ENCODE data around the gene MEN1.

The MEN1 gene

DNA sequence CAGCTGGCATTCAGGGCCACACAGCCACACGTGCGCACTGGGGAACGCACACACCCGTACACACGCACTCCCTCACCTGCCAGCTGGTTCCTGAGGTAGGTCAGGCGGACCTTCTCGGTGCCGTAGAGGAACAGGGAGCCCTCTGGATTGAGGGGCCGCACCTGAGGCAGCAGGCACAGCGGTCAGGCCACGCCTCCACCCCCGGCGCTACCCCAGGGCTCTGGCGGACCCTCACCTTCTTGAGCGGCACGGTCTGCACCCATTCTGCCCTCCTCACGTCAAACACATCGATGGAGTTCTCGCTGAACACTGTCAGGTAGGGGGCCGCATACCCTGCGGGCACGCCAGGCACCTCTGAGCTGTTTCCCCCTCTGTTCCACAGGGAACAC is 17.1 kb upstream of the MEN1 start:
- H3K36me3 ChIP-seq (ENCODE audit: insufficient read depth, low read length), result peaks cover 50% of the 10 kb centered on the region

DNA sequence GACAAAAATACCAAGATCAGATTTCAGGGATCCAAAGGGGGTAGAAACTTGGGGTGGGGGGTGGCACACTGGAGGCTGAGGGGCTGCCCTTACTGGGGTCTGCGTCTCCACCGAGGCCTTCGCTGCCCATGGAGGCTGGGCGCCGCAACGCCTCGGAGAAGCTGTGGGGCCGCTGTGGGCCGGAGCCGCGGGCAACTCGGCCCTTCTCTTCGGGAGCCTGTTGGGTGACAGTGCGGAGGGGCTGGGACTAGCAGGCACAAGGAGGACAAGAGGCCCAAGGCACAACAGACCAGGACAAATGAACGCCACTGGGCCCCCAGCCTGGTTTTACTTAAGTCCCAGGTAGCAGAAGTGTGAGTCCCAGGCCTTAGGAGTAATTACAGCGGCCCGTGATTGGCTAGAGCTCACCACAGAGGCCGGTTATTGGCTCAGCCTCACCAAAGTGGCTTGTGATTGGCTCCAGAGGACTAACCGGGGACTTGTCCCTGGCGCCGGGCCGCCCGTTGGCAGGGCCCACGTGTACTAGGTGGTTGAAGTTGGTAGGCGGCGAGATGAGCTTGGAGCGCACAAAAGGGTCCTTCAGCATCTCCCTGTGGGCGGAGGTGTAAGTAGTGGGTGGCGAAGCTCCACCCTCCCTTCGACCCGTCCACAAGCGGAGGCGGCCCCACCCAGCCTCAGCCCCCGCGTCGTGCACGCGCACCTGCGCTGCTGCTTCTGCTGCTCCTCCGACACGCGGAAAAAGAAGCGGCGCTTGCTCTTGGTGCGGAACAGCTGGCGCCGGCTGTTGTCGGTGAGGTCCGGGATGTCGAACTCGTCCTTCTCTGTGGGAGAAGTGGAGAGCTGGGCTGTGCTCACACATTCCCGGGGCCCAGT is 16.5 kb upstream of the MEN1 start:
- Histone ChIP-seq H3K4me1 (ENCODE audit: insufficient read depth, low read length, severe bottlenecking) (no peaks in the 10 kb centered on the region), H3F3A (ENCODE audit: insufficient read depth, low read length) (no peaks in the 10 kb centered on the region), H3K27ac (ENCODE audit: low read depth, low read length, poor library complexity, severe bottlenecking) (no peak overlapping the region), H3K79me2 (ENCODE audit: insufficient read depth, low read length) (no peaks in the 10 kb centered on the region), H3K9ac (ENCODE audit: low read length) (no peak overlapping the region), H3K4me2 (ENCODE audit: low read length) (no peak overlapping the region), H3K36me3 (ENCODE audit: insufficient read depth, low read length) (peaks cover 44% of the 10 kb centered on the region), H3K27me3 (ENCODE audit: insufficient read depth, low read length) (no peaks in the 10 kb centered on the region), H3K9me2 (ENCODE audit: low read depth, low read length) (no peaks in the 10 kb centered on the region), H2AFZ (ENCODE audit: low read length) (no peak overlapping the region), H3K9me3 (ENCODE audit: low read length) (no peaks in the 10 kb centered on the region), H3K4me3 (ENCODE audit: low read depth, low read length, poor library complexity, severe bottlenecking) (no peak overlapping the region), H4K20me1 (ENCODE audit: insufficient read depth, low read length) (no peaks in the 10 kb centered on the region)
- TF ChIP-seq, protein P1, sequence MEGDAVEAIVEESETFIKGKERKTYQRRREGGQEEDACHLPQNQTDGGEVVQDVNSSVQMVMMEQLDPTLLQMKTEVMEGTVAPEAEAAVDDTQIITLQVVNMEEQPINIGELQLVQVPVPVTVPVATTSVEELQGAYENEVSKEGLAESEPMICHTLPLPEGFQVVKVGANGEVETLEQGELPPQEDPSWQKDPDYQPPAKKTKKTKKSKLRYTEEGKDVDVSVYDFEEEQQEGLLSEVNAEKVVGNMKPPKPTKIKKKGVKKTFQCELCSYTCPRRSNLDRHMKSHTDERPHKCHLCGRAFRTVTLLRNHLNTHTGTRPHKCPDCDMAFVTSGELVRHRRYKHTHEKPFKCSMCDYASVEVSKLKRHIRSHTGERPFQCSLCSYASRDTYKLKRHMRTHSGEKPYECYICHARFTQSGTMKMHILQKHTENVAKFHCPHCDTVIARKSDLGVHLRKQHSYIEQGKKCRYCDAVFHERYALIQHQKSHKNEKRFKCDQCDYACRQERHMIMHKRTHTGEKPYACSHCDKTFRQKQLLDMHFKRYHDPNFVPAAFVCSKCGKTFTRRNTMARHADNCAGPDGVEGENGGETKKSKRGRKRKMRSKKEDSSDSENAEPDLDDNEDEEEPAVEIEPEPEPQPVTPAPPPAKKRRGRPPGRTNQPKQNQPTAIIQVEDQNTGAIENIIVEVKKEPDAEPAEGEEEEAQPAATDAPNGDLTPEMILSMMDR (IDR thresholded peaks at IDR 0.05; ENCODE audit: low read length), result no peak
- no peak for TF ChIP-seq EZH2 (IDR thresholded peaks at IDR 0.05; ENCODE audit: borderline replicate concordance, low read length)

More for the DNA sequence above, 17.1 kb upstream of the MEN1 start:
- no peak overlapping the region for H3K9ac ChIP-seq (ENCODE audit: low read length)
- H3K9me3 ChIP-seq (ENCODE audit: low read length), result no peaks in the 10 kb centered on the region
- H3K27ac ChIP-seq (ENCODE audit: low read depth, low read length, poor library complexity, severe bottlenecking), result no peak overlapping the region
- H3K27me3 ChIP-seq (ENCODE audit: insufficient read depth, low read length), result no peaks in the 10 kb centered on the region
- no peak overlapping the region for H3K4me2 ChIP-seq (ENCODE audit: low read length)
- H3K4me1 ChIP-seq (ENCODE audit: insufficient read depth, low read length, severe bottlenecking), result no peaks in the 10 kb centered on the region
- H3K4me3 ChIP-seq (ENCODE audit: low read depth, low read length, poor library complexity, severe bottlenecking), result no peak overlapping the region
- H2AFZ ChIP-seq (ENCODE audit: low read length), result no peak overlapping the region
- no peaks in the 10 kb centered on the region for H3K79me2 ChIP-seq (ENCODE audit: insufficient read depth, low read length)
- H4K20me1 ChIP-seq (ENCODE audit: insufficient read depth, low read length), result no peaks in the 10 kb centered on the region
- H3K9me2 ChIP-seq (ENCODE audit: low read depth, low read length), result no peaks in the 10 kb centered on the region
- no peaks in the 10 kb centered on the region for H3F3A ChIP-seq (ENCODE audit: insufficient read depth, low read length)
- TF ChIP-seq EZH2 (IDR thresholded peaks at IDR 0.05; ENCODE audit: borderline replicate concordance, low read length), result no peak
- TF ChIP-seq, protein P1 (IDR thresholded peaks at IDR 0.05; ENCODE audit: low read length), result no peak

DNA sequence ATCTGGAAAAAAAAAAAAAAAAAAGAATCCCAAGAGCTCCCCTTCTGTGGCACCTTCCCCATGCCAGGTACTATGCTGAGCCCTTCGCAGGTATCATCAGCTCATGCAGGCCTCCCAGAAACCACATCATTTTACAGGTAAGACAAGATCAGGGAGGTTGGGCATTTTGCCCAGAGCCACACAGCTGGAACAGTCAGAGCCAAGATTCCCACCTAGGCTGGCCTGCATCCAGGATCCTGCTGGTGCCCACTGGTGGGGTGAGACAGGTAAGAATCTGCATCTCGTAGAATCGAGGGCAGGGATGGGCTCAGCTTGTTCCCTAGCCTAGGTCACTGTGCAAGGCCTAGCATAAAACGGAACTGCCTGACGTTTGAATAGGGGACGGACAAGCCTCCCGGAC is 15.7 kb upstream of the MEN1 start:
- Histone ChIP-seq H3K4me1 (ENCODE audit: insufficient read depth, low read length, severe bottlenecking) (no peaks in the 10 kb centered on the region), H3K79me2 (ENCODE audit: insufficient read depth, low read length) (no peaks in the 10 kb centered on the region), H2AFZ (ENCODE audit: low read length) (no peak overlapping the region), H3K27ac (ENCODE audit: low read depth, low read length, poor library complexity, severe bottlenecking) (no peak overlapping the region), H3K36me3 (ENCODE audit: insufficient read depth, low read length) (peaks cover 37% of the 10 kb centered on the region), H4K20me1 (ENCODE audit: insufficient read depth, low read length) (no peaks in the 10 kb centered on the region), H3K4me2 (ENCODE audit: low read length) (no peak overlapping the region), H3F3A (ENCODE audit: insufficient read depth, low read length) (no peaks in the 10 kb centered on the region), H3K9ac (ENCODE audit: low read length) (no peak overlapping the region), H3K4me3 (ENCODE audit: low read depth, low read length, poor library complexity, severe bottlenecking) (no peak overlapping the region), H3K27me3 (ENCODE audit: insufficient read depth, low read length) (no peaks in the 10 kb centered on the region), H3K9me3 (ENCODE audit: low read length) (no peaks in the 10 kb centered on the region), H3K9me2 (ENCODE audit: low read depth, low read length) (no peaks in the 10 kb centered on the region)
- TF ChIP-seq EZH2 (IDR thresholded peaks at IDR 0.05; ENCODE audit: borderline replicate concordance, low read length), result no peak
- TF ChIP-seq, protein P1 (IDR thresholded peaks at IDR 0.05; ENCODE audit: low read length), result no peak

All from OCI-LY1 (cell line).